T-helper 9 cell (primary cell): ENCODE measurements around the gene RAD23A.
"Not testable (repeated sequence)": the region's sequence is repeated elsewhere in the genome, so short reads cannot be mapped to it uniquely, and the experiment has no call there.

Experiments used
- DNase-seq: peaks from one replicate; pipeline ENCODE4 v3.0.0-alpha.2; 2020

RAD23A gene

GRCh38 chr19:12937927-12938778, 7.5 kb upstream of the RAD23A start, which contains the start of gene CALR:
Gene CALR, plus strand, starts transcription at chr19:12938609. Its CDS starts 71 bp downstream, at chr19:12938680.
- peak; percentile 95 for DNase-seq

GRCh38 chr19:12938779-12939601, 6.7 kb upstream of the RAD23A start:
- peak; percentile 26 for DNase-seq

GRCh38 chr19:12939975-12940423, 5.7 kb upstream of the RAD23A start:
- no peak for DNase-seq

GRCh38 chr19:12940897-12941296, 4.8 kb upstream of the RAD23A start:
- no peak for DNase-seq

DNA sequence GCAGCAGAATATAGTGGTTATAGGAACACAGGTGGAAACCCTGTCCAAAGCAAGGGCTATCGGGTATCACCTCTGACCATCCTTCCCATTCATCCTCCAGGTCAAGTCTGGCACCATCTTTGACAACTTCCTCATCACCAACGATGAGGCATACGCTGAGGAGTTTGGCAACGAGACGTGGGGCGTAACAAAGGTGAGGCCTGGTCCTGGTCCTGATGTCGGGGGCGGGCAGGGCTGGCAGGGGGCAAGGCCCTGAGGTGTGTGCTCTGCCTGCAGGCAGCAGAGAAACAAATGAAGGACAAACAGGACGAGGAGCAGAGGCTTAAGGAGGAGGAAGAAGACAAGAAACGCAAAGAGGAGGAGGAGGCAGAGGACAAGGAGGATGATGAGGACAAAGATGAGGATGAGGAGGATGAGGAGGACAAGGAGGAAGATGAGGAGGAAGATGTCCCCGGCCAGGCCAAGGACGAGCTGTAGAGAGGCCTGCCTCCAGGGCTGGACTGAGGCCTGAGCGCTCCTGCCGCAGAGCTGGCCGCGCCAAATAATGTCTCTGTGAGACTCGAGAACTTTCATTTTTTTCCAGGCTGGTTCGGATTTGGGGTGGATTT, 2.1 kb upstream of the RAD23A start:
- no peak for DNase-seq

DNA sequence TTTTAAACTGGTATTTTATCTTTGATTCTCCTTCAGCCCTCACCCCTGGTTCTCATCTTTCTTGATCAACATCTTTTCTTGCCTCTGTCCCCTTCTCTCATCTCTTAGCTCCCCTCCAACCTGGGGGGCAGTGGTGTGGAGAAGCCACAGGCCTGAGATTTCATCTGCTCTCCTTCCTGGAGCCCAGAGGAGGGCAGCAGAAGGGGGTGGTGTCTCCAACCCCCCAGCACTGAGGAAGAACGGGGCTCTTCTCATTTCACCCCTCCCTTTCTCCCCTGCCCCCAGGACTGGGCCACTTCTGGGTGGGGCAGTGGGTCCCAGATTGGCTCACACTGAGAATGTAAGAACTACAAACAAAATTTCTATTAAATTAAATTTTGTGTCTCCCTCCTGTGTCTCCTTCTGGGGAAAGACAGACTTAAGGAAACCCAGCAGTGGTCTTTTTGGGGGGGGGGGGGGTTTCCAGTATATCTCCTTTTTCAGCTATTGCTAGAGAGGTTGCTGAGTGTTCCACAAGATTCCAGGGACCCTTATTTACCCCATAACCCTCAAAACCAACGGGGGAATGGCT, 1.5 kb upstream of the RAD23A start:
- no peak for DNase-seq

DNA sequence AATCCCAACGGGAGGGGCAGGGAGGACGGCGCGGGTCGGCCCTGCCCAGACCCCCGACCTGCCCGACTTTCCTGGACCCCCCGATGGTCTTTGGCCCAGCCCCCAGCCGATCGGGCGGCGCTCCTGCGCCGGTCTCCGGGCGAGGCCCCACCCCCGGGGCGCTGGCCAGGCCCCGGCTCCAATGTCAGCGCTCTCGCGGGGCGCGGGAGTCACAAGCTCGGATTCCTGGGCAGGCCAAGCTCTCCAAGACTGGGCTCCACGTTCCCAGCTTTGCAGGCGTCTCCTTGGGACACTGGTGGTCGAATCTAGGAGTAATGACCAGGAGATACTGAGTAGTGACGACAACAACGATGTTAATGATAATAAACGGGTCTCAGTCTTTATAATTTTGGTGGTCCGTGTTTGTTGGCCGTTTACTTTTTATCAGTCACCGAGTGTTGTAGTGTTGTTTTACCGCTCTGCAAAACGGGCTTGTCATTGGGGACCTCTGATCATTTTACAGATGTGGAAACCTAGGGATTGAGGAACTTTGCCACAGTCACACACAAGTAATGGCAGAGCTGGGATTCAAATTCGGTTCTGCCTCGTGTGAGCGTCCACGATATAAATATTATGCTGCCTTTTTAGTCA, 545 bp downstream of the RAD23A start:
- peak; percentile 29 for DNase-seq

- DNase-seq, result no peak
Measured at GRCh38 chr19:12946731-12947496, 1.3 kb downstream of the RAD23A start.

DNA sequence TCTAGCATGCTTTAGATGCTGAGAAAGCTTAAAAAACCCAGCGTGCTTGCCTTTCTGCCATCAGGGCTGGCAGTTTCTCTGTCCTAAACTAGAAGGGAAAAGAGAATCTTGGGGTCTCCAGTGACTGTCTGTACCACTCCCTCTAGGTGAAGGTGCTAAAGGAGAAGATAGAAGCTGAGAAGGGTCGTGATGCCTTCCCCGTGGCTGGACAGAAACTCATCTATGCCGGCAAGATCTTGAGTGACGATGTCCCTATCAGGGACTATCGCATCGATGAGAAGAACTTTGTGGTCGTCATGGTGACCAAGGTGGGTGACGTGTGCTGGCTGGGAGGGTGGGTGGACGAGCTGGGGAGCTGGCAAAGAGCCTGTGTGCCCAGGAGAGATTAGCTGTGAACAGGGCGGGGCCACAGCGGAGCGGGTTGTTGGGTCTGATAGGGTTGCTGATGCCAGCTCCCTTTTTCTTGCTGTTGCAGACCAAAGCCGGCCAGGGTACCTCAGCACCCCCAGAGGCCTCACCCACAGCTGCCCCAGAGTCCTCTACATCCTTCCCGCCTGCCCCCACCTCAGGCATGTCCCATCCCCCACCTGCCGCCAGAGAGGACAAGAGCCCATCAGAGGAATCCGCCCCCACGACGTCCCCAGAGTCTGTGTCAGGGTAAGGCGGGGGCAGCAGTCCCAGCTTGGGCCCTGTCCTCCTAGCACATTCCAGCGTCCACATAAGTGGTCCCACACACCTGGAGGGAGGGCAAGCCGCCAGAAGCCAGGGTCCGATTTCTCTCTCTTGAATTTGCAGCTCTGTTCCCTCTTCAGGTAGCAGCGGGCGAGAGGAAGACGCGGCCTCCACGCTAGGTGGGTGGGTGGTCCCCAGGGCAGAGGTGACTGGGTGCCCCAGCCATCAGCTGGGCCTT, 2.3 kb downstream of the RAD23A start:
- no peak for DNase-seq

GRCh38 chr19:12948612-12949362, 3.1 kb downstream of the RAD23A start:
- no peak for DNase-seq

DNA sequence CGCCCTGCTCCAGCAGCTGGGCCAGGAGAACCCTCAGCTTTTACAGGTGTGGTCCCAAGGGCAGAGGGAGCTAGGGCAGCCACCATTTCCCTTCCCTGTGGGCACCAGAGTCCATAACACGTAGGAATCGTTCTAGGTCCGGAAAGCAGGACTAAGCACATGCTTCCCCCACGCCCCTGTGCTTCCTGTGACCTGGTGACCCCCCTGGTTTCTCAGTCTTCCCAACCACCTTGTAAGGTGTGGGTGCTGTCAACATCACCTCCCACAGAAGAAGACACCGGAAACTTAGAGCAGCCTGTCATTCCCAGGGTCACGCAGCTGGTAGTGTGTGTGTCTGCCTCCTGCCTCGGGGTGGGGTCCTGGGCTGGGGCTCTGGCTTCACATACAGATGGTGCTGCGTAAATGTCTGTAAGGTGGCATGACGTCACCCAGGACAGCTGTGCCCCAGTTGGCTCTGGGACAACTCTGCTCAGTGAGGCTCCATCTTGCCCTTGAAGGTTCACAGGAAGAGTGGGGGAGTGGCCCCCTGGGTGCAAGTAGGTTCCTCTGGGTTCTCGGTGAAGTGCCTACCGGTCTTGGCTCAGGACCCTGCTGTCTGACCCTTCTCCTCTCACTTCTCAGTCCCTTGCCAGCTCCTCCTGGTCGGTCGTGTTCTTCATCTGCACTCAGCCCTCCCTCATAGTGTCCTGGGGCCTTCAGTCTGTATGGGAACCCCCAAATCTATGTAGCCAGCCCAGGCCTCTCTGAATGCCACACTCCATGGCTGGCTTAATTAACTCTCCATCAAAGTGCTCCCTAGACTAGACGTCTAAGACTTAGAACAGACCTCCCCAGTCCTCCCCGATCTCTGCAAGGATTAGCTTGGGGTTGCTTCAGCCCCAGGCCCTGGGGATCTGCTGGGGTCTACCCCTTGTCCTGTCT, 4.0 kb downstream of the RAD23A start:
- DNase-seq, result no peak

DNA sequence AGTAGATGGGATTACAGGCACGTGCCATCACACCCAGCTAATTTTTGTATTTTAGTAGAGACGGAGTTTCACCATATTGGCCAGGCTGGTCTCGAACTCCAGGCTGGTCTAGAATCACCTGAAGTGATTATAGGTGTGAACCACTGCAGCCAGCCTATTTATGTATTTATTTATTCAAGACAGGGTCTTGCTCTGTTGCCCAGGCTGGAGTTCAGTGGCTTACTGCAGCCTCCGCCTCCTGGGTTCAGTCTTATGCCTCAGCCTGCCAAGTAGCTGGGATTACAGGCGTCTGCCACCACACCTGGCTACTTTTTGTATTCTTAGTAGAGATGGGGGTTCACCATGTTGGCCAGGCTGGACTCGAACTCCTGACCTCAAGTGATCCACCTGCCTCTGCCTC, 6.4 kb downstream of the RAD23A start:
- not testable (repeated sequence) for DNase-seq

DNA sequence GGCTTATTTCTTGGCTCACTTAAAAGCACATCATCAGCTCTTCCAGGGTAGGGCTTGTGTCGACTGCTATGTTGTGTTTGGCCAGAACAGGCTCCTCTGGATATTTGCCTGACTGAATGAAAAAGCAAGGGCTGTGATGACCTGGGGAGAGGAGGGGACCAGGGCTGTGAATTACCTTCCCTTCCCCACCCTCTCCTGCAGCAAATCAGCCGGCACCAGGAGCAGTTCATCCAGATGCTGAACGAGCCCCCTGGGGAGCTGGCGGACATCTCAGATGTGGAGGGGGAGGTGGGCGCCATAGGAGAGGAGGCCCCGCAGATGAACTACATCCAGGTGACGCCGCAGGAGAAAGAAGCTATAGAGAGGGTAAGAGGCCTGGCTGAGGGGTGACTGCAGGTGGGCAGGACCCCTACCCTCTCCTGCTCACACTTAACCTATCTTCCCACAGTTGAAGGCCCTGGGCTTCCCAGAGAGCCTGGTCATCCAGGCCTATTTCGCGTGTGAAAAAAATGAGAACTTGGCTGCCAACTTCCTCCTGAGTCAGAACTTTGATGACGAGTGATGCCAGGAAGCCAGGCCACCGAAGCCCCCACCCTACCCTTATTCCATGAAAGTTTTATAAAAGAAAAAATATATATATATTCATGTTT, 7.0 kb downstream of the RAD23A start:
- no peak for DNase-seq

DNA sequence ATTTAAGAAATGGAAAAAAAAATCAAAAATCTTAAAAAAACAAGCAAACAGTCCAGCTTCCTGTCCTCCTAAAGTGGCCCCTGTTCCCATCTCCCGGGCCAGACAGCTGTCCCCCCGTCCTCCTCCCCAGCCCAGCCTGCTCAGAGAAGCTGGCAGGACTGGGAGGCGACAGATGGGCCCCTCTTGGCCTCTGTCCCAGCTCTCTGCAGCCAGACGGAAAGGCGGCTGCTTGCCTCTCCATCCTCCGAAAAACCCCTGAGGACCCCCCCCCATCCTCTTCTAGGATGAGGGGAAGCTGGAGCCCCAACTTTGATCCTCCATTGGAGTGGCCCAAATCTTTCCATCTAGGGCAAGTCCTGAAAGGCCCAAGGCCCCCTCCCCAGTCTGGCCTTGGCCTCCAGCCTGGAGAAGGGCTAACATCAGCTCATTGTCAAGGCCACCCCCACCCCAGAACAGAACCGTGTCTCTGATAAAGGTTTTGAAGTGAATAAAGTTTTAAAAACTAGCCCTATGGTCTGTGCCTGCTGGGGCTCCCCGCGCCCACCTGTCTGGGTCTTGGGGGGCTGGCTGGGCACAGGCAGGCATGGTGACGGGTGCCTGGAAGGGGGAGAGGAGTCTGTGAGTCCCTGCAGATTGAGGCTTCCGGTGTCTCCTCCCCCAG, 7.6 kb downstream of the RAD23A start:
- DNase-seq, result no peak

DNA sequence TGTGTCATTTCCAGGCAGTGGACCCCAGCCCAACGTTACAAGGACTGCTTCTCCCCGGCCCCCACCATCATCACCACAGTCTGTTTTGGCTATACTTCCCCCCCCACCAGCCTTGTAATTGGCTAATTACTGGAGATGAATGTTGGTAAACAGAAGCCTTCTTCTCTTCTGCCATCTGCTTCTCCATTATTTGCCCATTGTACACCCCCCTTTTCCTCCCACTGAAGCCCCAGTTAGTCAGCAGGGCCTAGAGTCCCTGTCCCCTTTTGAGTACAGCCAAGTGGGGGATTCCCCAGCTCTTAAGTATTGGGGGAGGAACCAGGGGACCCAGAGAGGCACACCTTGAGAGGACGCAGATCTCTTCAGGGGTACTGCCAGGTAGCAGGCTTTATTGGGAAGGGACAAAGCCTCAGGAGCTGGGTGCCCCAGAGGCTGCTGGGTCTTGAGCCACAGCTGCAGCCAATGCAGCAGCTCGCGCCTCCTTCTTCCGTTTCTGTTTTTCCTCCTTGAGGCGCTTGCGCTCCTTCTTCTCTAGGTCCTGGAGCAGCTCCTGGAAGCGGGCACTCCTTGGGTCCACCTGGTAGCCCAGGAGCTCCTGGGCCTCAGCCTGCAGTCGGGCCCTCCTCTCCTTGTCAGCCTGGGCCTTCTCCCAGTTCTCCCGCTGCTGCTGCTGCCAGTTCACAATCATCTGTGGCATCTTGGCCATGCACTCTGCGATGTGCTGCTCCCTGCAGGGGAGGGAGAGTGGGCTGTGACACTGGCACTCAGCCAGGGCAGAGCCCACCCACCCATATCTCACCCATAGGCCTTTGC, 8.3 kb downstream of the RAD23A start:
- DNase-seq, result no peak

DNA sequence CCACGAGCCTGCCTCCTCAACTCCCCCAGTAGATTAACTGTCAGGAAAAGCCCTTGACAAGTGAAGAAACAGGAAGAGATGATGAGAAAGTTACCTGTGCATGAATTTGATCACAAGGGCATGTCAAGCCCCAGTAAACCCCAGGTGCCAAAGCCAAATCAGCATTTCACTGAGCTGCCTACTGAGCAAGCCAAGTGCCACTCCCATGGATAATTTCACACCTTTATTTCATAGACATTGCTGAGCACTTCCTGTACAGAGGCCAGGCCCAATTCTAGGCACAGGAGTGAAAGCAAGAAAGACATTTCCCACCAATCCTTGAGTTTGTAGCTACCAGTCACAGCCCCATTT, 8.9 kb downstream of the RAD23A start:
- no peak for DNase-seq

DNA sequence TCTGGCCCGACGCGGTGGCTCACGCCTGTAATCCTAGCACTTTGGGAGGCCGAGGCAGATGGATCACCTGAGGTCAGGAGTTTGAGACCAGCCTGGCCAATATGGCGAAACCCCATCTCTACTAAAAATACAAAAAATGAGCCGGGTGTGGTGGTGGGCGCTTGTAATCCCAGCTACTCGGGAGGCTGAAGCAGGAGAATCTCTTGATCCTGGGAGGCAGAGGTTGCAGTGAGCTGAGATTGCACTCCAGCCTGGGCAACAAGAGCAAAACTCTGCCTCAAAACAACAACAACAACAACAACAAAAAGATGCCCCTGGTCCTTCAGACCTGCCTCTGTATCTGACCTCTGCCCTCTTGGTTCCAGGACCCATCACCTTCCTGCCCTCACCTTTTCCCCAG, 9.9 kb downstream of the RAD23A start:
- not testable (repeated sequence) for DNase-seq
